Gastrocnemius medialis (tissue), 4 donors: Measurements from ENCODE around the gene NRCAM. TPM values are rescaled to one million over a fixed set of nuclear protein-coding genes. Genes with fewer than 3 reads are reported as not detected.

Source experiments
- ATAC-seq, 2 donors: fragments of 150-250 bp; one replicate each; pipeline ENCODE4 v1.9.1; 2016
- DNase-seq, 2 donors: peaks; one replicate each; pipeline ENCODE4 v3.0.0-alpha.2; 2019
- H3K27ac ChIP-seq, 4 donors: fragments of 200-600 bp; sonication (generic); 1 replicate in 1 of 4; 2 replicates in 3 of 4; pipeline ENCODE4 v1.5.1; 2016 to 2018; ENCODE audit warnings: mild to moderate bottlenecking in 2 of 4, moderate library complexity in 1 of 4
- H3K27me3 ChIP-seq, 3 donors: fragments of 200-600 bp; sonication (generic) in 2 of 3; 1 replicate in 1 of 3; 2 replicates in 2 of 3; pipeline versions ENCODE4 v1.5.1 to v1.6.0; 2016 to 2019; ENCODE audit warnings: mild to moderate bottlenecking in 1 of 3, moderate library complexity in 1 of 3
- H3K36me3 ChIP-seq, 2 donors: fragments of 200-600 bp; sonication (generic) in 1 of 2; one replicate each; pipeline ENCODE4 v1.5.1; 2017 to 2018
- H3K4me1 ChIP-seq, 2 donors: fragments of 200-600 bp; sonication (generic) in 1 of 2; one replicate each; pipeline ENCODE4 v1.5.1; 2016 to 2017; ENCODE audit warnings: mild to moderate bottlenecking in 2 of 2
- H3K4me3 ChIP-seq, 4 donors: fragments of 200-600 bp; sonication (generic) in 3 of 4; 1 replicate in 1 of 4; 2 replicates in 3 of 4; pipeline ENCODE4 v1.5.1; 2016 to 2019; ENCODE audit warnings: mild to moderate bottlenecking in 2 of 4
- H3K9me3 ChIP-seq, 3 donors: fragments of 200-600 bp; sonication (generic) in 2 of 3; 1 replicate in 1 of 3; 2 replicates in 2 of 3; pipeline ENCODE4 v1.5.1; 2016 to 2019
- CTCF ChIP-seq, 5 experiments: fragments of 450-650 bp in 3 of 5; fragments of 200-600 bp in 2 of 5; sonication (generic) in 2 of 5; IDR thresholded peaks in 4 of 5; conservative IDR thresholded peaks in 1 of 5; 1 replicate in 4 of 5; 2 replicates in 1 of 5; pipeline ENCODE4 v1.5.1; 2016 to 2019; ENCODE audit warnings: antibody characterized with exemption in 5 of 5, mild to moderate bottlenecking in 3 of 5, moderate library complexity in 3 of 5
- POLR2A ChIP-seq, 2 donors: fragments of 450-650 bp; IDR thresholded peaks; one replicate each; pipeline ENCODE4 v1.6.1; 2017; ENCODE audit warnings: antibody characterized with exemption in 2 of 2, mild to moderate bottlenecking in 2 of 2, moderate library complexity in 2 of 2
- in situ Hi-C, 4 donors: fragments of 200-750 bp; cut with MboI; loops; one replicate each; pipeline versions ENCODE4 v1.15.0 to v1.8.0; 2017; ENCODE audit warnings: low sequenced_read_pairs in 4 of 4
- intact Hi-C: fragments of 100-400 bp; cut with DNase I; formaldehyde crosslinking; loops from one replicate; pipeline ENCODE4 v1.15.1; 2023; ENCODE audit warnings: low total_unique reads
- total RNA-seq, 4 donors: library from RNA; depleted of rRNA; stranded (reverse); fragments of >200 nt; gene quantifications; one replicate each; pipeline versions ENCODE4 v1.1.0 to v1.2.3, GENCODE V29; 2016

NRCAM gene
- total RNA-seq, 4 donors from 2014 or later: 0.18 to 0.31 (median 0.23) TPM; not detected in 1

- Histone ChIP-seq H3K4me1 (no peaks in the 10 kb centered on the region), H3K27ac (no peak overlapping the region), H3K9me3 (no peaks in the 10 kb centered on the region), H3K36me3 (no peaks in the 10 kb centered on the region), H3K4me3 (no peak overlapping the region), H3K27me3 (no peaks in the 10 kb centered on the region)
- DNase-seq (no peak), ATAC-seq (no peak)
- TF ChIP-seq CTCF (IDR thresholded peaks at IDR 0.05 in 4 of 5, conservative IDR thresholded peaks at IDR 0.05 in 1 of 5) (no peak), POLR2A (IDR thresholded peaks at IDR 0.05) (no peak)
- in situ Hi-C loops (loop anchor here in 1 of 4 donors (25.0 kb wide), 1 partner anchor 303 kb away; no protein-coding TSS in a partner anchor), intact Hi-C loops (no loop called here)
Measured at GRCh38 chr7:108164946-108165345, 291.3 kb downstream of the NRCAM start.

GRCh38 chr7:108164342-108164741 is 291.9 kb downstream of the NRCAM start:
- Histone ChIP-seq H3K27me3 (no peaks in the 10 kb centered on the region), H3K4me1 (no peaks in the 10 kb centered on the region), H3K9me3 (no peaks in the 10 kb centered on the region), H3K4me3 (no peak overlapping the region), H3K27ac (no peak overlapping the region), H3K36me3 (no peaks in the 10 kb centered on the region)
- ATAC-seq (no peak), DNase-seq (no peak)
- intact Hi-C loops (no loop called here), in situ Hi-C loops (loop anchor here in 1 of 4 donors (25.0 kb wide), 1 partner anchor 302 kb away; no protein-coding TSS in a partner anchor)
- TF ChIP-seq POLR2A (IDR thresholded peaks at IDR 0.05): no peak
- no peak for TF ChIP-seq CTCF (IDR thresholded peaks at IDR 0.05 in 4 of 5, conservative IDR thresholded peaks at IDR 0.05 in 1 of 5)

GRCh38 chr7:108158776-108159175 is 297.5 kb downstream of the NRCAM start:
- Histone ChIP-seq H3K9me3 (no peaks in the 10 kb centered on the region), H3K4me1 (no peaks in the 10 kb centered on the region), H3K27me3 (no peaks in the 10 kb centered on the region), H3K36me3 (no peaks in the 10 kb centered on the region), H3K27ac (no peak overlapping the region), H3K4me3 (no peak overlapping the region)
- TF ChIP-seq POLR2A (IDR thresholded peaks at IDR 0.05) (no peak), CTCF (IDR thresholded peaks at IDR 0.05 in 4 of 5, conservative IDR thresholded peaks at IDR 0.05 in 1 of 5) (no peak)
- DNase-seq (no peak), ATAC-seq (no peak)
- intact Hi-C loops (no loop called here), in situ Hi-C loops (loop anchor here in 1 of 4 donors (25.0 kb wide), 1 partner anchor 296 kb away; no protein-coding TSS in a partner anchor)

GRCh38 chr7:108157606-108158335 is 298.5 kb downstream of the NRCAM start:
- ATAC-seq (no peak), DNase-seq (no peak)
- in situ Hi-C loops: loop anchor here in 1 of 4 donors (25.0 kb wide), 1 partner anchor 295 kb away; no protein-coding TSS in a partner anchor
- intact Hi-C loops: no loop called here
- no peaks in the 10 kb centered on the region for H3K9me3 ChIP-seq
- H3K36me3 ChIP-seq: no peaks in the 10 kb centered on the region
- no peaks in the 10 kb centered on the region for H3K27me3 ChIP-seq
- TF ChIP-seq CTCF (IDR thresholded peaks at IDR 0.05 in 4 of 5, conservative IDR thresholded peaks at IDR 0.05 in 1 of 5) (no peak), POLR2A (IDR thresholded peaks at IDR 0.05) (no peak)
- H3K4me1 ChIP-seq: no peaks in the 10 kb centered on the region
- H3K4me3 ChIP-seq: no peak overlapping the region
- H3K27ac ChIP-seq: no peak overlapping the region
